PFSK-1 (cell line): Measurements from ENCODE around the gene CFAP299.

Experiments used
- FOXP2 ChIP-seq: optimal IDR thresholded peaks from 2 replicates; pipeline ENCODE3; 2011; ENCODE audit warnings: borderline replicate concordance, control low read depth, inconsistent platforms; ENCODE audit not compliant: insufficient read depth; ENCODE audit errors: extremely low read length, extremely low read depth
- POLR2AphosphoS5 ChIP-seq: IDR thresholded peaks from 2 replicates; pipeline ENCODE4 v1.6.1; 2012; ENCODE audit warnings: low read depth, mild to moderate bottlenecking, control low read depth, low read length, moderate library complexity
- REST ChIP-seq, 2 experiments: IDR thresholded peaks; 2 replicates each; pipeline versions ENCODE4 v1.6.1 to v1.8.0; 2011 to 2012; ENCODE audit warnings: low read depth in 2 of 2, low read length in 2 of 2, control low read depth in 1 of 2, inconsistent platforms in 1 of 2, mild to moderate bottlenecking in 1 of 2, moderate library complexity in 1 of 2; ENCODE audit not compliant: insufficient read depth in 1 of 2
- SIN3A ChIP-seq: IDR thresholded peaks from 2 replicates; pipeline ENCODE4 v1.6.1; 2012; ENCODE audit warnings: mild to moderate bottlenecking, low read length, moderate library complexity, borderline replicate concordance; ENCODE audit not compliant: insufficient read depth
- TAF1 ChIP-seq: IDR thresholded peaks from 2 replicates; pipeline ENCODE4 v1.6.1; 2012; ENCODE audit warnings: low read length, control low read depth, borderline replicate concordance; ENCODE audit not compliant: insufficient read depth

Gene CFAP299

GRCh38 chr4:80313627-80314026 is 21.9 kb upstream of the CFAP299 start:
- no peak for TF ChIP-seq FOXP2

GRCh38 chr4:80321341-80321740 is 14.2 kb upstream of the CFAP299 start:
- TF ChIP-seq FOXP2 = no peak
- no peak for TF ChIP-seq POLR2AphosphoS5
- no peak for TF ChIP-seq TAF1
- no peak for TF ChIP-seq SIN3A
- no peak for TF ChIP-seq REST (IDR thresholded peaks at IDR 0.05; ENCODE audit: insufficient read depth in 1 of 2, low read depth in 2 of 2, low read length in 2 of 2)

- TF ChIP-seq SIN3A = no peak
- no peak for TF ChIP-seq FOXP2
- no peak for TF ChIP-seq POLR2AphosphoS5
- TF ChIP-seq REST (IDR thresholded peaks at IDR 0.05; ENCODE audit: insufficient read depth in 1 of 2, low read depth in 2 of 2, low read length in 2 of 2) = no peak
- TF ChIP-seq TAF1 = no peak
Observed at GRCh38 chr4:80321776-80322175, 13.8 kb upstream of the CFAP299 start.

- TF ChIP-seq SIN3A = no peak
- TF ChIP-seq REST (IDR thresholded peaks at IDR 0.05; ENCODE audit: insufficient read depth in 1 of 2, low read depth in 2 of 2, low read length in 2 of 2) = no peak
- no peak for TF ChIP-seq TAF1
- TF ChIP-seq POLR2AphosphoS5 = no peak
- TF ChIP-seq FOXP2 = no peak
Observed at GRCh38 chr4:80322716-80323115, 12.8 kb upstream of the CFAP299 start.

GRCh38 chr4:80324171-80324570 is 11.4 kb upstream of the CFAP299 start:
- TF ChIP-seq POLR2AphosphoS5 = no peak
- no peak for TF ChIP-seq FOXP2
- no peak for TF ChIP-seq REST (IDR thresholded peaks at IDR 0.05; ENCODE audit: insufficient read depth in 1 of 2, low read depth in 2 of 2, low read length in 2 of 2)
- TF ChIP-seq SIN3A = no peak
- no peak for TF ChIP-seq TAF1

GRCh38 chr4:80331693-80332092 is 3.8 kb upstream of the CFAP299 start:
- TF ChIP-seq SIN3A = no peak
- TF ChIP-seq TAF1 = no peak
- TF ChIP-seq POLR2AphosphoS5 = no peak
- TF ChIP-seq REST (IDR thresholded peaks at IDR 0.05; ENCODE audit: insufficient read depth in 1 of 2, low read depth in 2 of 2, low read length in 2 of 2) = no peak
- TF ChIP-seq FOXP2 = no peak
